ENCODE measurements around the gene TCOF1.
"Not testable (repeated sequence)": the region's sequence is repeated elsewhere in the genome, so short reads cannot be mapped to it uniquely, and the experiment has no call there.

The TCOF1 gene

GRCh38 chr5:150407096-150407720 lies 49.7 kb downstream of the TCOF1 start:
- no peak for DNase-seq

GRCh38 chr5:150408231-150408943 lies 50.9 kb downstream of the TCOF1 start:
- DNase-seq, result no peak

DNA sequence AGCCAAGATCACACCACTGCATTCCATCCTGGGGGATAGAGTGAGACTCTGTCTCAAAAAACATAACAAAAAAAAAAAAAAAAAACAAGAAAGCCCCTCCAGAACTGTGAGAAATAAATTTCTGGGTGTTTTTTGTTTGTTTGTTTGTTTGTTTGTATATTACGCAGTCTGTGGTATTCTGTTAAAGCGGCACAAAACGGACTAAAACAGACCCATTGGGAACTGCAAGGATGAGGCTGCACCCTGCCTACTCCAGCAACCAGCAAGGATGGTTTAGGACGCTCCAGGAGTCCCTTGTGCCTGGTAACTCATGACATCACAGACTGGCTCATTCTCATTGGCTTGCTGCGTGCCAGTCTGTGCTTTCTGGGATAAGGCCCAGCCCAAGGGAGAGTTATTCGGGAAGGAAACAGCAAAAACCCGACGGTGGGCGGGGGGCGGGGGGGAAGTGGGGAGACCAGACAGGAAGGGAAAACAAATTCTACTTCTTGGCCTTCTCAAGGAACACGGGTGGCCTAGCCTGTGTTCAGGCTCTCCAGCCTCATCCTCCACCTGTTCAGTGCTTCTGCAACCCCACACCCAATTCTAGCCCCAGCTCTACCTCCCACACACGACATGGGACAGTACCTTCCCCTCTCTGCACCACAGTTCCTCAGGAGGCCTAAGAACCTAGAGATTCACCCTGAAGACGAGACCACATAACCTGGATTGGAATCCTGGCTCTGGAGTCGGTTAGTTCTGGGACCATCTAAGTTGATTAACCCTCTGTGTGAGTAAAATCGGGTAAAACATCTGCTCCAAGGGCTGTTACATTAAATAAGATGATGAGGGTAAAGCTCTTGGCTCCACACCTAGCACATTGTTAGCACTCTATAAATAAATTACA lies 52.4 kb downstream of the TCOF1 start:
- peak; percentile 20 to 75 for DNase-seq

GRCh38 chr5:150410524-150411244 lies 53.2 kb downstream of the TCOF1 start:
- DNase-seq, result peak; percentile 12 to 99

DNA sequence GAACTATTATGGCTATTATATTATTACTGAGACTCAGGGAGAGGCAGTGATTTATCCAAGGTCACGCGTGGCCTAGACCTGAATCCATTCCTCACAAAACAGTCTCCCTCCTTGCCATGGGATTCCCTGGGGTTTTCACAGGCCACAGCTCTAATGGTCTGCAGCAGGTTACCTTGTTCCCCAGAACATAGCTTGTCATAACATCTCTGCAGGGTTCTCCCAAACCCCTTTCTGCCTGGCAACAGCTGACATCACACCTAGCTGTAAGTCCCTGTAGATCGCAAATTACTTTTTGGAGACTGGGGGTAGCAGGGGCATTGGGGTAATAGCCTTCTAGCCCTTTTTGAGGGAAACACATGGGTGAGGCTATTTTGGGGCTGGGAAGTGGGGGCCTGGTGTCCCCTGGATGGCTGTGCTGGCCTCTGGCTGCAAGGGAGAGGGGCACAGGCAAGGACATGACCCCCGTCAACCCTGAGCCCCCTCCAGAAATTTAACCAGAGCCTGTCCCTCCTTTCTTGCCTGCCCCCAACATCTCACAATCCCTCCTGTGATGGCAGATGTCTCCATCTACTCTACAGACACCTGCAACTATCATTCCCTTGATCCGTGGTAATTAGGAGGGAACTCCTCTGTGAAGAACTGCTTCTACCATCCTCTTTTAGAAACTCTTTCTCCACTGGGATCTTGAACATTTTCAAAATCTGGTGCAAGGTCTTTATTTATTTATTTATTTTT lies 53.9 kb downstream of the TCOF1 start:
- peak; percentile 41 to 62 for DNase-seq

GRCh38 chr5:150412319-150413175 lies 55.0 kb downstream of the TCOF1 start, which contains the start of gene CD74:
TSS of gene CD74 (minus strand) at chr5:150412910. CDS start at chr5:150412749, 161 bp downstream.
- DNase-seq, result peak; percentile 70 to 94

GRCh38 chr5:150413176-150413901 lies 55.8 kb downstream of the TCOF1 start:
- no peak for DNase-seq

DNA sequence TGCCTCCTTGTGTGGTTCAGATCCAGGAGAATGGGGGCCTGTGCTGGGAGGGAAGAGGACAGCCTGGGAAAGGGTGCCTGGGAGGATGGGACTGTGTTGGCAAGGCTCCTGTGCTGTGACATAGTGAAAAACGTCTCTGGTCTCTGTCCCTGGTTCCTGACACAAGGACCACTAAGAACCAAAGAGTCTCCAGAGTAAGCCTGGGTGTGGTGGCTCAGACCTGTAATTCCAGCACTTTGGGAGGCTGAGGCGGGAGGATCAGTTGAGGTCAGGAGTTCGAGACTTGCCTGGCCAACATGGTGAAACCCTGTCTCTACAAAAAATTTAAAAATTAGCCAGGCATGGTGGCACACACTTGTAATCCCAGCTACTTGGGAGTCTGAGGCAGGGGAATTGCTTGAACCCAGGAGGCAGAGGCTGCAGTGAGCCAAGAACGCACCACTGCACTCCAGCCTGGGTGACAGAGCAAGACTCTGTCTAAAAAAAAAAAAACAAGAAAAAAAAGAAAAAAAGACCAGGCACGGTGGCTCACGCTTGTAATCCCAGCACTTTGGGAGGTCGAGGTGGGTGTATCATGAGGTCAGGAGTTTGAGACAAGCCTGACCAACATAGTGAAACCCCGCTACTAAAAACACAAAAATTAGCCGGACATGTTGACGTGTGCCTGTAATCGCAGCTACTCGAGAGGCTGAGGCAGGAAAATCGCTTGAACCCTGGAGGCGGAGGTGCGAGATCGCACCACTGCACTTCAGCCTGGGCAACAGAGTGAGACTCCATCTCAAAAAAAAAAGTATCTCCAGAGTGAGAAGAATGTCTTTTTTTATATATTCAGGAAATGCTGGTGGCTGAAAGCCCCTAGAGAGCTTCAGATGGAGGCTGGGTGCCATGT lies 56.6 kb downstream of the TCOF1 start:
- DNase-seq, result not testable (repeated sequence)

DNA sequence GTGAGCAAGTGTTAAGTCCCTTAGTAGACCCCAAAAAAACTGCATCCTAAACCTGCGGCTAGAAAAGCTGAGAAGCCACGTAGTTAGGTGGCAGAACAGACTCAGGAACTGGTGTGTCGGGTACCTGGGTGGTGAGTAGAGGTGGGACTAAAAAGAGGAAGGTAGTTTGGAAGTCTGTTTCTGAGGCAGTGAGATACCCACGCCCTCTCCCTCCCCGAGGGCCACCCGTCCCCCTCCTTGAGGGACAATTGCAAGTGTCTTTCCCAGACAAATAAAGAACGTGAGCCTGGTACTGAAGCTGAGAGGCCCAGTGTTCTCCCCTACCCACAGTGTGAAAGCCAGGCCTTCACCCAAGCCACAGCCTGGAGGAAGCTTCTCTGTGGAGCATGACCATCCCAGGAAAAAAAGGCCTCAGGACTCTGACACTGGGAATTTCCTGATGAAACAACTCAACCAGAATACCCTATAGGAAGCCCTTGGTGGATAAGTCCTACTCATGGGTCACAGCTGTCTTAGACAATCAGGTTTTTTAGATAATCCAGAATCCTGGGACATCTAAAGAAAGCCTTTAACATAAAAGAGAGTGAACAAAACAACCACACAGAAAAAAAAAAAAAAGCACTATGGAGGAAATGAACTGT lies 62.3 kb downstream of the TCOF1 start:
- DNase-seq, result no peak

DNA sequence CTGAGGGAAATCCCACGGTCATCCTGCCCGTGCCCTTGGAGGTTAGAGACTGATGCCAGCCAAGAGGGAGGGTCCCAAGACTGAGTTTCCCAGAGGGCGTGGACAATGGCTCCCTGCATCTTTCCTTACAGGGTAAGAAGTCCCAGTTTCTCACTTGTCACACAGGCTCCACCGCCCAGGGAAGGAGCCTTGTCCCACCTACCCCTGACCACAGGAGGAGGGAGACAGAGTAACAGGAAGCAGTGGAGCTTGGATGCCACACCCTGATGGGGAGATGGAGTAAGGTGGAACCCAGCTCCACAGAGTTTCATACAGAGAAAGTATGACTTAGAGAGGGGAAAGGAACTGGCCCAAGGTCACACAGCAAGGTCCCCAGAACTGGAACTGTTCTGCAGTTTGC lies 64.6 kb downstream of the TCOF1 start:
- no peak for DNase-seq

GRCh38 chr5:150422758-150423157 lies 65.3 kb downstream of the TCOF1 start:
- DNase-seq, result no peak

DNA sequence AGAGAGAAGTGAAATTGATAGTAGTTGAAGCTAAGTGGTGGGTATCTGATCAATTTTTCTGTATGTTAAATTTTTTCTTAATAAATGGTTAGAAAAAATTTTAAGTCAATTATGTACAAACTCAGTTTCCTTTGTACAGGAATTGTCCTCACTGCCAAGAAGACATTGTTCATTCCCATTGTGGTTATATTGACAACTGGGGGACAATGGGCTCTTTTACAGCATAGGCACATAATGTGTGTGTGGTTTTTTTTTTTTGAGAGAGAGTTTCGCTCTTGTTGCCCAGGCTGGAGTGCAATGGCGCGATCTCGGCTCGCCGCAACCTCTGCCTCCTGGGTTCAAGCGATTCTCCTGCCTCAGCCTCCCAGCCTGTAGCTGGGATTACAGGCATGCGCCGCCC lies 68.7 kb downstream of the TCOF1 start:
- not testable (repeated sequence) for DNase-seq

GRCh38 chr5:150428106-150428876 lies 70.8 kb downstream of the TCOF1 start:
- no peak for DNase-seq

- DNase-seq, result no peak
These were observed 71.5 kb downstream of the TCOF1 start for GRCh38 chr5:150428978-150429377.

DNA sequence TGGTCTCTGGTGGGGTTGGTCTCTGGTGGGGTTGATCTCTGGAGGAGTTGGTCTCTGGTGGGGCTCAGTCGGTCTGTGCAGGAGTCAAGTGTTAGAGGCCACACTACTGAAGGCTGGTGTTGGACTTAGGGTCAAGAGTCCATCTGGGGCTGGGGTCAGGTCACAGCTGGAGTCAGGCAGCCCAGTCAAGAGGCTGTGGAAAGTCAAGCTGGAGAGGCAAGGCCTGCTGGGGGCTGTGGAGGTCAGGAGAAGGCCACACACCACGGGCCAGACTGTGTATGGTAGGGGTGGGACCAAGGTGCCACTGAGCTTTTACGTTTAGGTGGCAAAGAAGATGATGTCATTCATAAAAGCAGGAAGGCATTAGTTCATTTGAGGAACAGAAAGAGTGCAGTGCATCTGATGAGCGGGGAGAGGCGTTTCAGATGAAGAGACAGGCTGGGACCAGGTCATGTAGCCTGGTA lies 71.9 kb downstream of the TCOF1 start:
- DNase-seq, result no peak

- DNase-seq, result no peak
These were observed 73.6 kb downstream of the TCOF1 start for GRCh38 chr5:150431048-150431447.

GRCh38 chr5:150431574-150431973 lies 74.1 kb downstream of the TCOF1 start:
- DNase-seq, result no peak

DNA sequence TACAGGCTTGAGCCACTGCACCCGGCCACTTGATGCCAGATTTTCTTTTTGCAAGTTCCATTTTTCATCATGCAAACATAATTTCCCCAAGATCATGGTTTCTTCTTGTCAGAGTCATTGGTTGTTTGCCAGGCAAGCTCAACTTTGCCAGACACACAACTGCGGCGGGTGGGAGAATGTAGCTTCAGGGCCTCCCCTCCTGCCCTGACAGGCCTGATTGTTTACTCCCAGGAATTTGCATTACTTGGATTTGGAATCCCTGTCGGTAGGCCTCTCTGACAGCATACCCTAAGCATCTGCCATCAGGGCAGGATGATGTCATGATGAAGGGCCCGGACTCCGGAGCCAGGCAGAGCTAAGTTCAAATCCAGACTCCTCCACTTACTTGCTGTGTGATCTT lies 77.0 kb downstream of the TCOF1 start:
- DNase-seq, result no peak

All from bone marrow (tissue), 2 donors.